ENCODE data around the gene KLF6. TPM values are rescaled to one million over a fixed set of nuclear protein-coding genes. Genes with fewer than 3 reads are reported as not detected.

The KLF6 gene
- total RNA-seq, 1 experiment from 2014 or later: 94.5 TPM

GRCh38 chr10:3774018-3774813 lies 10.8 kb downstream of the KLF6 start:
- intact Hi-C loops (cut with micrococcal nuclease): no loop called here
- Histone ChIP-seq H3K79me2 (ENCODE audit: low read length) (peaks cover 13% of the 10 kb centered on the region), H3K27ac (ENCODE audit: low read length) (peak overlapping the region; percentile 86), H3K4me1 (ENCODE audit: insufficient read depth, low read length) (peaks cover 42% of the 10 kb centered on the region), H3K4me3 (ENCODE audit: low read length) (no peak overlapping the region), H3K9me2 (replicated peaks; ENCODE audit: low read length) (no peaks in the 10 kb centered on the region), H3K4me2 (ENCODE audit: low read length) (no peak overlapping the region), H3K9me3 (ENCODE audit: low read length) (no peaks in the 10 kb centered on the region), H3K9ac (ENCODE audit: low read length) (no peak overlapping the region), H3F3A (ENCODE audit: low read length, unreplicated experiment) (peaks cover 3% of the 10 kb centered on the region), H3K27me3 (ENCODE audit: low read length) (no peaks in the 10 kb centered on the region), H2AFZ (ENCODE audit: low read length) (no peak overlapping the region), H3K36me3 (ENCODE audit: low read depth, low read length) (peaks cover 19% of the 10 kb centered on the region), H4K20me1 (ENCODE audit: low read length) (peaks cover 13% of the 10 kb centered on the region; the same call in 1 of the 2 replicates)
- CTCF ChIA-PET: no interaction called here
- POLR2A ChIA-PET (ENCODE audit: unreplicated experiment): no interaction called here
- peak; percentile 2; the same call in 1 of the 2 replicates for ATAC-seq
- DNase-seq: no peak
- no TSS peak for BruUV-seq (replicated peaks)
- TF ChIP-seq, protein P1, sequence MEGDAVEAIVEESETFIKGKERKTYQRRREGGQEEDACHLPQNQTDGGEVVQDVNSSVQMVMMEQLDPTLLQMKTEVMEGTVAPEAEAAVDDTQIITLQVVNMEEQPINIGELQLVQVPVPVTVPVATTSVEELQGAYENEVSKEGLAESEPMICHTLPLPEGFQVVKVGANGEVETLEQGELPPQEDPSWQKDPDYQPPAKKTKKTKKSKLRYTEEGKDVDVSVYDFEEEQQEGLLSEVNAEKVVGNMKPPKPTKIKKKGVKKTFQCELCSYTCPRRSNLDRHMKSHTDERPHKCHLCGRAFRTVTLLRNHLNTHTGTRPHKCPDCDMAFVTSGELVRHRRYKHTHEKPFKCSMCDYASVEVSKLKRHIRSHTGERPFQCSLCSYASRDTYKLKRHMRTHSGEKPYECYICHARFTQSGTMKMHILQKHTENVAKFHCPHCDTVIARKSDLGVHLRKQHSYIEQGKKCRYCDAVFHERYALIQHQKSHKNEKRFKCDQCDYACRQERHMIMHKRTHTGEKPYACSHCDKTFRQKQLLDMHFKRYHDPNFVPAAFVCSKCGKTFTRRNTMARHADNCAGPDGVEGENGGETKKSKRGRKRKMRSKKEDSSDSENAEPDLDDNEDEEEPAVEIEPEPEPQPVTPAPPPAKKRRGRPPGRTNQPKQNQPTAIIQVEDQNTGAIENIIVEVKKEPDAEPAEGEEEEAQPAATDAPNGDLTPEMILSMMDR (conservative IDR thresholded peaks at IDR 0.05; ENCODE audit: low read depth, low read length): no peak
- TF ChIP-seq EZH2phosphoT487 (IDR thresholded peaks at IDR 0.05; ENCODE audit: borderline replicate concordance, low read length): no peak
- TF ChIP-seq EZH2 (IDR thresholded peaks at IDR 0.05; ENCODE audit: low read length, unreplicated experiment): no peak

- Histone ChIP-seq H3K79me2 (ENCODE audit: low read length) (peaks cover 6% of the 10 kb centered on the region), H4K20me1 (ENCODE audit: low read length) (peaks cover 7% of the 10 kb centered on the region; the same call in 1 of the 2 replicates), H3K4me1 (ENCODE audit: insufficient read depth, low read length) (peaks cover 35% of the 10 kb centered on the region), H3K27ac (ENCODE audit: low read length) (peak overlapping the region; percentile 20), H3K27me3 (ENCODE audit: low read length) (no peaks in the 10 kb centered on the region), H3K4me3 (ENCODE audit: low read length) (no peak overlapping the region), H3K9me3 (ENCODE audit: low read length) (no peaks in the 10 kb centered on the region), H3K4me2 (ENCODE audit: low read length) (no peak overlapping the region), H3K36me3 (ENCODE audit: low read depth, low read length) (peaks cover 12% of the 10 kb centered on the region), H3F3A (ENCODE audit: low read length, unreplicated experiment) (no peaks in the 10 kb centered on the region), H2AFZ (ENCODE audit: low read length) (no peak overlapping the region), H3K9me2 (replicated peaks; ENCODE audit: low read length) (no peaks in the 10 kb centered on the region), H3K9ac (ENCODE audit: low read length) (no peak overlapping the region)
- POLR2A ChIA-PET (ENCODE audit: unreplicated experiment): no interaction called here
- BruUV-seq (replicated peaks): no TSS peak
- no peak for TF ChIP-seq EZH2phosphoT487 (IDR thresholded peaks at IDR 0.05; ENCODE audit: borderline replicate concordance, low read length)
- no peak for TF ChIP-seq EZH2 (IDR thresholded peaks at IDR 0.05; ENCODE audit: low read length, unreplicated experiment)
- TF ChIP-seq, protein P1 (conservative IDR thresholded peaks at IDR 0.05; ENCODE audit: low read depth, low read length): no peak
- intact Hi-C loops (cut with micrococcal nuclease): no loop called here
- DNase-seq: no peak
- CTCF ChIA-PET: no interaction called here
- no peak for ATAC-seq
These were observed 11.5 kb downstream of the KLF6 start for GRCh38 chr10:3773460-3774017.

Data from PC-3 (cell line).